H9 (cell line): ENCODE data around the gene PFKP. TPM values are rescaled to one million over a fixed set of nuclear protein-coding genes. Genes with fewer than 3 reads are reported as not detected.

Experiments used
- DNase-seq: peaks from one replicate; pipeline ENCODE4 v3.0.0-alpha.2; 2017
- H2AFZ ChIP-seq: one replicate; pipeline ENCODE4 v1.6.1; 2013; ENCODE audit warnings: mild to moderate bottlenecking, low read length, control low read depth, moderate library complexity
- H2AK5ac ChIP-seq: 2 replicates; pipeline ENCODE4 v1.6.1; 2013; ENCODE audit warnings: low read length, control low read depth, mixed read lengths; ENCODE audit not compliant: insufficient read length
- H2BK120ac ChIP-seq: one replicate; pipeline ENCODE4 v1.6.1; 2013; ENCODE audit warnings: low read depth, mild to moderate bottlenecking, low read length, control low read depth, inconsistent platforms; ENCODE audit not compliant: poor library complexity, severe bottlenecking
- H2BK12ac ChIP-seq: 2 replicates; pipeline ENCODE4 v1.6.1; 2013; ENCODE audit warnings: low read length, control low read depth, mixed read lengths, low read depth; ENCODE audit not compliant: insufficient read length
- H2BK15ac ChIP-seq: 2 replicates; pipeline ENCODE4 v1.6.1; 2013; ENCODE audit warnings: low read depth, low read length, control low read depth
- H2BK20ac ChIP-seq: one replicate; pipeline ENCODE4 v1.6.1; 2013; ENCODE audit warnings: low read depth, mild to moderate bottlenecking, low read length, control low read depth, inconsistent platforms; ENCODE audit not compliant: poor library complexity, severe bottlenecking
- H2BK5ac ChIP-seq: 2 replicates; pipeline ENCODE4 v1.6.1; 2013; ENCODE audit warnings: low read length, control low read depth, mixed read lengths; ENCODE audit not compliant: insufficient read length
- H3K14ac ChIP-seq: 2 replicates; pipeline ENCODE4 v1.6.1; 2013; ENCODE audit warnings: low read length, control low read depth; ENCODE audit not compliant: insufficient read depth
- H3K18ac ChIP-seq: 2 replicates; pipeline ENCODE4 v1.6.1; 2013; ENCODE audit warnings: low read depth, mild to moderate bottlenecking, mixed read lengths, low read length, control low read depth; ENCODE audit not compliant: insufficient read length
- H3K23ac ChIP-seq: 2 replicates; pipeline ENCODE4 v1.6.1; 2013; ENCODE audit warnings: low read length, control low read depth, mixed read lengths, low read depth; ENCODE audit not compliant: insufficient read length
- H3K23me2 ChIP-seq: 2 replicates; pipeline ENCODE4 v1.6.1; 2013; ENCODE audit warnings: low read depth, mild to moderate bottlenecking, mixed read lengths, low read length, control low read depth; ENCODE audit not compliant: insufficient read length, poor library complexity, severe bottlenecking
- H3K27ac ChIP-seq: 2 replicates; pipeline ENCODE4 v1.5.1; 2013; ENCODE audit warnings: low read length, control low read depth, mixed read lengths, low read depth; ENCODE audit not compliant: insufficient read length
- H3K27me3 ChIP-seq: 2 replicates; pipeline ENCODE4 v1.6.1; 2013; ENCODE audit warnings: low read length, control low read depth, inconsistent platforms; ENCODE audit not compliant: insufficient read depth
- H3K4ac ChIP-seq: 2 replicates; pipeline ENCODE4 v1.6.1; 2013; ENCODE audit warnings: low read depth, mild to moderate bottlenecking, control low read depth, inconsistent platforms, low read length, moderate library complexity
- H3K4me1 ChIP-seq: 2 replicates; pipeline ENCODE4 v1.6.1; 2013; ENCODE audit warnings: low read length, control low read depth, inconsistent platforms; ENCODE audit not compliant: insufficient read depth
- H3K4me2 ChIP-seq: 2 replicates; pipeline ENCODE4 v1.6.1; 2013; ENCODE audit warnings: low read length, control low read depth, mixed read lengths; ENCODE audit not compliant: insufficient read length, insufficient read depth
- H3K56ac ChIP-seq: 2 replicates; pipeline ENCODE4 v1.6.1; 2013; ENCODE audit warnings: low read depth, mild to moderate bottlenecking, mixed read lengths, low read length, control low read depth; ENCODE audit not compliant: insufficient read length
- H3K79me1 ChIP-seq: 2 replicates; pipeline ENCODE4 v1.6.1; 2013; ENCODE audit warnings: low read depth, mild to moderate bottlenecking, moderate library complexity, low read length, control low read depth, inconsistent platforms; ENCODE audit not compliant: insufficient read depth, poor library complexity, severe bottlenecking
- H3K79me2 ChIP-seq: 2 replicates; pipeline ENCODE4 v1.6.1; 2013; ENCODE audit warnings: low read length, control low read depth, inconsistent platforms; ENCODE audit not compliant: insufficient read depth
- H3K9ac ChIP-seq: 2 replicates; pipeline ENCODE4 v1.6.1; 2013; ENCODE audit warnings: low read length, control low read depth, mixed read lengths; ENCODE audit not compliant: insufficient read length; ENCODE audit errors: extremely low read depth
- H3K9me3 ChIP-seq: one replicate; pipeline ENCODE4 v1.6.1; 2013; ENCODE audit warnings: low read depth, low read length, inconsistent platforms; ENCODE audit not compliant: control insufficient read depth
- H3T11ph ChIP-seq: one replicate; pipeline ENCODE4 v1.6.1; 2013; ENCODE audit warnings: mild to moderate bottlenecking, low read length, control low read depth, inconsistent platforms
- H4K20me1 ChIP-seq: one replicate; pipeline ENCODE4 v1.6.1; 2013; ENCODE audit not compliant: control insufficient read depth, insufficient read length, insufficient read depth
- H4K5ac ChIP-seq: 2 replicates; pipeline ENCODE4 v1.6.1; 2013; ENCODE audit warnings: low read depth, mild to moderate bottlenecking, mixed read lengths, low read length, control low read depth; ENCODE audit not compliant: insufficient read length
- H4K8ac ChIP-seq: replicated peaks from 2 replicates; pipeline ENCODE4 v1.6.1; 2013; ENCODE audit warnings: low read length, control low read depth, mixed read lengths, low read depth; ENCODE audit not compliant: insufficient read length
- H4K91ac ChIP-seq: 2 replicates; pipeline ENCODE4 v1.6.1; 2013; ENCODE audit warnings: low read depth, mild to moderate bottlenecking, moderate library complexity, mixed read lengths, low read length, control low read depth; ENCODE audit not compliant: insufficient read length
- H3K27ac Mint-ChIP-seq, 3 experiments: 2 replicates in 2 of 3; 3 replicates in 1 of 3; pipeline ENCODE4 v1.8.0; 2020 to 2021; ENCODE audit warnings: mixed read lengths in 3 of 3, mild to moderate bottlenecking in 1 of 3, moderate library complexity in 1 of 3
- H3K27me3 Mint-ChIP-seq: 2 replicates; pipeline ENCODE4 v1.8.0; 2021; ENCODE audit warnings: low read depth, mild to moderate bottlenecking, moderate library complexity, mixed read lengths
- H3K36me3 Mint-ChIP-seq, 3 experiments: 2 replicates in 2 of 3; 3 replicates in 1 of 3; pipeline ENCODE4 v1.8.0; 2020 to 2021; ENCODE audit warnings: low read depth in 3 of 3, mixed read lengths in 3 of 3; ENCODE audit not compliant: insufficient read depth in 1 of 3
- H3K4me1 Mint-ChIP-seq, 2 experiments: 2 replicates each; pipeline ENCODE4 v1.8.0; 2020; ENCODE audit warnings: mixed read lengths in 2 of 2
- H3K4me3 Mint-ChIP-seq, 2 experiments: 2 replicates in 1 of 2; 3 replicates in 1 of 2; pipeline ENCODE4 v1.8.0; 2020 to 2021; ENCODE audit warnings: mild to moderate bottlenecking in 2 of 2, mixed read lengths in 2 of 2, moderate library complexity in 1 of 2
- H3K9me3 Mint-ChIP-seq, 2 experiments: 2 replicates in 1 of 2; 3 replicates in 1 of 2; pipeline ENCODE4 v1.8.0; 2020; ENCODE audit warnings: mild to moderate bottlenecking in 2 of 2, mixed read lengths in 2 of 2, moderate library complexity in 1 of 2
- CTCF ChIP-seq: fragments of 200-600 bp; sonication (generic); conservative IDR thresholded peaks from 3 replicates; pipeline ENCODE4 v1.8.0; 2021; ENCODE audit warnings: antibody characterized with exemption, mild to moderate bottlenecking
- WGBS: extraction: QIAGEN DNeasy Blood & Tissue Kit; methylation state at CpG from one replicate; pipeline ENCODE4 v1.1.7; 2013; ENCODE audit warnings: missing lambda C conversion rate, low lambda C conversion rate, mixed read lengths; ENCODE audit not compliant: insufficient read length; ENCODE audit errors: extremely low coverage; 5-methylcytosine and 5-hydroxymethylcytosine counted together
- total RNA-seq: library from RNA; stranded (reverse); gene quantifications from 2 replicates; pipeline ENCODE4 v1.2.1, GENCODE V29; 2021

PFKP gene
- total RNA-seq, 1 experiment from 2014 or later = 145 TPM

GRCh38 chr10:3172446-3173170, 105.3 kb downstream of the PFKP start, which contains the start of gene PITRM1:
Gene PITRM1, minus strand, starts transcription at chr10:3172782. Its CDS starts 10 bp downstream, at chr10:3172772.
- Histone ChIP-seq H4K91ac (no peak within 1 kb of the TSS), H3K27me3 (no peaks in the 10 kb centered on the region), H3K4me2 (peak within 1 kb of the TSS; percentile 70), H2BK15ac (no peak within 1 kb of the TSS), H2AFZ (no peak within 1 kb of the TSS), H3K9me3 (no peaks in the 10 kb centered on the region), H2BK12ac (no peak within 1 kb of the TSS), H3K9ac (peak within 1 kb of the TSS; percentile 15), H3K79me1 (no peaks in the 10 kb centered on the region), H3K4me1 (0 out of 2 replicates have a peak, but pooled peaks cover 4% of the 10 kb centered on the region), H4K5ac (no peak within 1 kb of the TSS), H3K14ac (0 out of 2 replicates have a peak within 1 kb of the TSS, but pooled peaks have one; percentile 33), H2BK20ac (no peak within 1 kb of the TSS), H3K4ac (no peak within 1 kb of the TSS), H3K18ac (peak within 1 kb of the TSS; percentile 81), H2BK120ac (no peak within 1 kb of the TSS), H3K56ac (no peak within 1 kb of the TSS), H4K20me1 (no peaks in the 10 kb centered on the region), H3K79me2 (no peaks in the 10 kb centered on the region), H3K23me2 (peaks cover 4% of the 10 kb centered on the region), H4K8ac (no peak within 1 kb of the TSS), H3K23ac (no peak within 1 kb of the TSS), H3T11ph (no peak within 1 kb of the TSS), H3K27ac (no peak within 1 kb of the TSS), H2BK5ac (no peak within 1 kb of the TSS), H2AK5ac (no peak within 1 kb of the TSS)
- H3K36me3 Mint-ChIP-seq = peaks cover 3 to 17% (median 9%) of the 10 kb centered on the region in 3 experiments; a peak in 5 of 7 replicates
- no peaks in the 10 kb centered on the region for H3K27me3 Mint-ChIP-seq
- TF ChIP-seq CTCF = no peak
- peak within 1 kb of the TSS; percentile 70 to 95 (median 84); a peak in 5 of 7 replicates for H3K27ac Mint-ChIP-seq
- DNase-seq = peak; percentile 99
- H3K9me3 Mint-ChIP-seq = no peaks in the 10 kb centered on the region
- peaks cover 2 to 12% of the 10 kb centered on the region in 2 experiments for H3K4me1 Mint-ChIP-seq
- WGBS = no CpG with 5 or more reads among the region's 73 CpGs
- H3K4me3 Mint-ChIP-seq = peak within 1 kb of the TSS; percentile 82 to 89
